ENCODE results near the gene MYCBP.

- no peak for TF ChIP-seq GATA3 (IDR thresholded peaks at IDR 0.05; ENCODE audit: low read depth, low read length)
- no peak for TF ChIP-seq GATA2 (IDR thresholded peaks at IDR 0.05; ENCODE audit: low read depth, low read length)
Observed at GRCh38 chr1:38814444-38814983, 58.6 kb downstream of the MYCBP start.
